Measurements from ENCODE around the gene RNF169.

DNA sequence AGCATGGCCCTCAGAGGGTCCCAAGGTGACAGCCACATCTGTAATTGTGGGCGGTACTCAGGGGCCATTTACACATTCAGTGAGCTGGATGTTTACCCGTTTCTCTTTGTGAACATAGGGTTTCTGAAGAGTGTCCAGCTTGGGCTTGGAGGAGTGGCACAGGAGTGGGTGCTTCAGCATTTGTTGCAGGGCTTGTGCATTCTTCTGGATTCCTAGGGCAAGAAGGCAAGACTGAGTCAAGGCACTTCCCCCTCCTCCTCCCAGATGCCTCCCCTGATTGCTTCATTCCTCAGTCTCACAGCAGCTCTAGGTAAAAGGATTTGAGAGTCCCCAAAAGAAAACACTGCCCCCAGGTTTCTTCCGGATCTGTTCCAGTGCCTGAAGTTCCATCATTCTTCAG, 95.4 kb downstream of the RNF169 start:
- TF ChIP-seq, protein P1, sequence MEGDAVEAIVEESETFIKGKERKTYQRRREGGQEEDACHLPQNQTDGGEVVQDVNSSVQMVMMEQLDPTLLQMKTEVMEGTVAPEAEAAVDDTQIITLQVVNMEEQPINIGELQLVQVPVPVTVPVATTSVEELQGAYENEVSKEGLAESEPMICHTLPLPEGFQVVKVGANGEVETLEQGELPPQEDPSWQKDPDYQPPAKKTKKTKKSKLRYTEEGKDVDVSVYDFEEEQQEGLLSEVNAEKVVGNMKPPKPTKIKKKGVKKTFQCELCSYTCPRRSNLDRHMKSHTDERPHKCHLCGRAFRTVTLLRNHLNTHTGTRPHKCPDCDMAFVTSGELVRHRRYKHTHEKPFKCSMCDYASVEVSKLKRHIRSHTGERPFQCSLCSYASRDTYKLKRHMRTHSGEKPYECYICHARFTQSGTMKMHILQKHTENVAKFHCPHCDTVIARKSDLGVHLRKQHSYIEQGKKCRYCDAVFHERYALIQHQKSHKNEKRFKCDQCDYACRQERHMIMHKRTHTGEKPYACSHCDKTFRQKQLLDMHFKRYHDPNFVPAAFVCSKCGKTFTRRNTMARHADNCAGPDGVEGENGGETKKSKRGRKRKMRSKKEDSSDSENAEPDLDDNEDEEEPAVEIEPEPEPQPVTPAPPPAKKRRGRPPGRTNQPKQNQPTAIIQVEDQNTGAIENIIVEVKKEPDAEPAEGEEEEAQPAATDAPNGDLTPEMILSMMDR (IDR thresholded peaks at IDR 0.05), result no peak
- TF ChIP-seq POLR2A (IDR thresholded peaks at IDR 0.05), result no peak

Data from thyroid gland (tissue), 4 donors.